H1 (cell line): ENCODE measurements around the gene FGF1. TPM values are rescaled to one million over a fixed set of nuclear protein-coding genes. Genes with fewer than 3 reads are reported as not detected.

Experiments used
- CEBPB ChIP-seq: IDR thresholded peaks from 2 replicates; pipeline ENCODE4 v1.6.1; 2012; ENCODE audit warnings: low read depth, low read length
- CHD1 ChIP-seq: IDR thresholded peaks from 2 replicates; pipeline ENCODE4 v1.6.1; 2012; ENCODE audit warnings: low read depth, low read length, improper control_type of control experiment
- KDM1A ChIP-seq: fragments of 200-600, 300-600 bp; sonication (generic); IDR thresholded peaks from 2 replicates; pipeline ENCODE4 v1.7.1; 2016; ENCODE audit warnings: mild to moderate bottlenecking, low read length, borderline replicate concordance
- RAD21 ChIP-seq, 2 experiments: IDR thresholded peaks in 1 of 2; conservative IDR thresholded peaks in 1 of 2; 2 replicates each; pipeline ENCODE4 v1.6.1; 2011; ENCODE audit warnings: low read depth in 2 of 2, low read length in 2 of 2, improper control_type of control experiment in 1 of 2, inconsistent platforms in 1 of 2, mild to moderate bottlenecking in 1 of 2, moderate library complexity in 1 of 2
- SIN3A ChIP-seq, 2 experiments: IDR thresholded peaks in 1 of 2; conservative IDR thresholded peaks in 1 of 2; 2 replicates each; pipeline ENCODE4 v1.6.1; 2011 to 2012; ENCODE audit warnings: low read length in 2 of 2, improper control_type of control experiment in 1 of 2, low read depth in 1 of 2, mild to moderate bottlenecking in 1 of 2
- SUZ12 ChIP-seq: fragments of 200-600 bp; sonication (generic); IDR thresholded peaks from 2 replicates; pipeline ENCODE4 v1.6.1; 2012; ENCODE audit warnings: mild to moderate bottlenecking, inconsistent platforms, low read length, moderate library complexity, mixed read lengths
- polyA plus RNA-seq, 7 experiments: library from polyadenylated mRNA; depleted of rRNA in 3 of 7; stranded (reverse) in 5 of 7; unstranded in 2 of 7; fragments of >200 nt in 5 of 7; fragments of 200-250 nt in 2 of 7; gene quantifications; 1 replicate in 5 of 7; 2 replicates in 1 of 7; 4 replicates in 1 of 7; pipeline versions ENCODE4 v1.2.1 to v1.2.3, GENCODE V29; 2011 to 2013; ENCODE audit warnings: missing spikeins in 2 of 7, mixed read lengths in 2 of 7
- total RNA-seq: library from RNA; stranded (reverse); fragmentation: NEBNext Ultra II Directional; extraction: Animal tissue kit (Norgen Biotek cat#: 25700); gene quantifications from 2 replicates; pipeline ENCODE4 v1.2.1, GENCODE V29; 2021

The FGF1 gene
- total and polyA plus RNA-seq, 2 of the 8 experiments (the other 6 are each of a cell fraction or from before 2014, with no cell fraction given) = 0.30 to 0.50 TPM

GRCh38 chr5:142586552-142586951 lies 99.3 kb downstream of the FGF1 start (continued):
- TF ChIP-seq SUZ12 (no peak), KDM1A (no peak), RAD21 (IDR thresholded peaks at IDR 0.05 in 1 of 2, conservative IDR thresholded peaks at IDR 0.05 in 1 of 2; ENCODE audit: low read depth in 2 of 2, low read length in 2 of 2) (no peak), CEBPB (no peak), SIN3A (conservative IDR thresholded peaks at IDR 0.05 in 1 of 2, IDR thresholded peaks at IDR 0.05 in 1 of 2; ENCODE audit: low read depth in 1 of 2, low read length in 2 of 2) (no peak), CHD1 (no peak)
